ENCODE data around the gene GPR143. TPM values are rescaled to one million over a fixed set of nuclear protein-coding genes. Genes with fewer than 3 reads are reported as not detected.

The GPR143 gene
- total and polyA plus RNA-seq, 12 donors: 0.06 to 0.58 (median 0.30) TPM; not detected in 9

GRCh38 chrX:9730078-9730477, 35.6 kb downstream of the GPR143 start:
- no peaks in the 10 kb centered on the region for H3K4me1 ChIP-seq
- H3K27me3 ChIP-seq: peaks cover 0 to 3% (median 0%) of the 10 kb centered on the region in 7 donors
- ATAC-seq: no peak
- intact Hi-C loops (cut with DNase I): no loop called here
- TF ChIP-seq, protein P1, sequence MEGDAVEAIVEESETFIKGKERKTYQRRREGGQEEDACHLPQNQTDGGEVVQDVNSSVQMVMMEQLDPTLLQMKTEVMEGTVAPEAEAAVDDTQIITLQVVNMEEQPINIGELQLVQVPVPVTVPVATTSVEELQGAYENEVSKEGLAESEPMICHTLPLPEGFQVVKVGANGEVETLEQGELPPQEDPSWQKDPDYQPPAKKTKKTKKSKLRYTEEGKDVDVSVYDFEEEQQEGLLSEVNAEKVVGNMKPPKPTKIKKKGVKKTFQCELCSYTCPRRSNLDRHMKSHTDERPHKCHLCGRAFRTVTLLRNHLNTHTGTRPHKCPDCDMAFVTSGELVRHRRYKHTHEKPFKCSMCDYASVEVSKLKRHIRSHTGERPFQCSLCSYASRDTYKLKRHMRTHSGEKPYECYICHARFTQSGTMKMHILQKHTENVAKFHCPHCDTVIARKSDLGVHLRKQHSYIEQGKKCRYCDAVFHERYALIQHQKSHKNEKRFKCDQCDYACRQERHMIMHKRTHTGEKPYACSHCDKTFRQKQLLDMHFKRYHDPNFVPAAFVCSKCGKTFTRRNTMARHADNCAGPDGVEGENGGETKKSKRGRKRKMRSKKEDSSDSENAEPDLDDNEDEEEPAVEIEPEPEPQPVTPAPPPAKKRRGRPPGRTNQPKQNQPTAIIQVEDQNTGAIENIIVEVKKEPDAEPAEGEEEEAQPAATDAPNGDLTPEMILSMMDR (IDR thresholded peaks at IDR 0.05): no peak
- no peak overlapping the region for H3K27ac ChIP-seq
- no peaks in the 10 kb centered on the region for H3K36me3 ChIP-seq
- H3K9me3 ChIP-seq: peaks cover 0 to 43% (median 0%) of the 10 kb centered on the region in 11 donors
- 86 to 94% methylated on average over 2 to 3 of the region's 3 CpGs for WGBS, 2 donors
- H3K4me3 ChIP-seq: no peak overlapping the region
- no peak for DNase-seq

- peaks cover 0 to 43% (median 0%) of the 10 kb centered on the region in 11 donors for H3K9me3 ChIP-seq
- DNase-seq: no peak
- peaks cover 0 to 3% (median 0%) of the 10 kb centered on the region in 7 donors for H3K27me3 ChIP-seq
- no peaks in the 10 kb centered on the region for H3K36me3 ChIP-seq
- H3K4me1 ChIP-seq: no peaks in the 10 kb centered on the region
- 79 to 82% methylated on average over 5 of the region's 5 CpGs for WGBS, 2 donors
- TF ChIP-seq, protein P1 (IDR thresholded peaks at IDR 0.05): no peak
- no peak overlapping the region for H3K4me3 ChIP-seq
- intact Hi-C loops (cut with DNase I): no loop called here
- H3K27ac ChIP-seq: no peak overlapping the region
- no peak for ATAC-seq
Measured at GRCh38 chrX:9729171-9729885, 36.3 kb downstream of the GPR143 start.

- H3K36me3 ChIP-seq: no peaks in the 10 kb centered on the region
- TF ChIP-seq, protein P1 (IDR thresholded peaks at IDR 0.05): no peak
- no peaks in the 10 kb centered on the region for H3K4me1 ChIP-seq
- H3K4me3 ChIP-seq: no peak overlapping the region
- intact Hi-C loops (cut with DNase I): no loop called here
- H3K27ac ChIP-seq: no peak overlapping the region
- no peak for DNase-seq
- ATAC-seq: no peak
- H3K9me3 ChIP-seq: peaks cover 0 to 40% (median 0%) of the 10 kb centered on the region in 11 donors
- 93 to 100% methylated on average over 3 of the region's 3 CpGs for WGBS, 2 donors
- peaks cover 0 to 3% (median 0%) of the 10 kb centered on the region in 7 donors for H3K27me3 ChIP-seq
Measured at GRCh38 chrX:9728261-9728660, 37.4 kb downstream of the GPR143 start.

- TF ChIP-seq, protein P1 (IDR thresholded peaks at IDR 0.05): no peak
- H3K27me3 ChIP-seq: no peaks in the 10 kb centered on the region
- H3K27ac ChIP-seq: no peak overlapping the region
- ATAC-seq: no peak
- peaks cover 0 to 48% (median 3%) of the 10 kb centered on the region in 11 donors for H3K9me3 ChIP-seq
- peaks cover 0 to 1% (median 0%) of the 10 kb centered on the region in 9 donors for H3K36me3 ChIP-seq
- no peak for DNase-seq
- intact Hi-C loops (cut with DNase I): no loop called here
- H3K4me1 ChIP-seq: no peaks in the 10 kb centered on the region
- no peak overlapping the region for H3K4me3 ChIP-seq
- WGBS, 2 donors: 87 to 95% methylated on average over 2 of the region's 2 CpGs
Measured at GRCh38 chrX:9724711-9725110, 40.9 kb downstream of the GPR143 start.

Measured in heart right ventricle (tissue), 16 donors.